Ovary (tissue), 3 donors: ENCODE measurements around the gene MIA.

Experiments
- POLR2A ChIP-seq: fragments of 450-650 bp; IDR thresholded peaks from one replicate; pipeline ENCODE4 v1.6.1; 2017; ENCODE audit warnings: antibody characterized with exemption, mild to moderate bottlenecking, moderate library complexity
- TF ChIP-seq, protein P1 (sequence below), 3 donors: fragments of 450-650 bp in 2 of 3; fragments of 200-600 bp in 1 of 3; IDR thresholded peaks; one replicate each; pipeline versions ENCODE4 v1.5.1 to v1.8.0; 2016 to 2022; ENCODE audit warnings: antibody characterized with exemption in 3 of 3, mild to moderate bottlenecking in 1 of 3
- donor health status: DM: no; HTN: no; CAD: no.

DNA sequence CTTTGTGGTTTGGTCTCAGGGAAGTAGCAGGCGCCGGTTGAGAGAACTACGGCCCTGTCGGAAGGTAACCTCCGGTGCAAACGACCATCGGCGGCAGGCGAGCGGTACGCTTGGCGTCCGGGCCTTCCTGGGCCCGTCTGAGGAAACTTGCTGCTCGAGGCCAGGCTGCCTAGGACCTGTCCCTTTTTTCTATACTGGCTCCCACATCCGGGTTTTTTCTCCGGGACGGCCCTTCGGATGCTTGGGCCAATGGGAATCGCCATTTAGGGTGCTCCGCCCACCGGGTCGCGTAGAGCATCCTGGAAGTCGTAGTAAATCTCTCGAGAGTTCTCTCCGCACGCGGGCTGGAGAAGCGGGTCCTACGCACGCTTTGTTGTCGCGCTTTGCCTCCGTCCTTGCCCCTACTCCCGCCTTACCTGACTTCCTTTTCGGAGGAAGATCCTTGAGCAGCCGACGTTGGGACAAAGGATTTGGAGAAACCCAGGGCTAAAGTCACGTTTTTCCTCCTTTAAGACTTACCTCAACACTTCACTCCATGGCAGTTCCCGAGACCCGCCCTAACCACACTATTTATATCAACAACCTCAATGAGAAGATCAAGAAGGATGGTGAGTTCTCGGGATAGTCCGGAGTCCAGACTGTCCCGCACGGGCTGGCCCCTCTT lies 24.3 kb upstream of the MIA start, which contains the start of gene SNRPA:
- peak; percentile 85 for TF ChIP-seq POLR2A
- TF ChIP-seq, protein P1, sequence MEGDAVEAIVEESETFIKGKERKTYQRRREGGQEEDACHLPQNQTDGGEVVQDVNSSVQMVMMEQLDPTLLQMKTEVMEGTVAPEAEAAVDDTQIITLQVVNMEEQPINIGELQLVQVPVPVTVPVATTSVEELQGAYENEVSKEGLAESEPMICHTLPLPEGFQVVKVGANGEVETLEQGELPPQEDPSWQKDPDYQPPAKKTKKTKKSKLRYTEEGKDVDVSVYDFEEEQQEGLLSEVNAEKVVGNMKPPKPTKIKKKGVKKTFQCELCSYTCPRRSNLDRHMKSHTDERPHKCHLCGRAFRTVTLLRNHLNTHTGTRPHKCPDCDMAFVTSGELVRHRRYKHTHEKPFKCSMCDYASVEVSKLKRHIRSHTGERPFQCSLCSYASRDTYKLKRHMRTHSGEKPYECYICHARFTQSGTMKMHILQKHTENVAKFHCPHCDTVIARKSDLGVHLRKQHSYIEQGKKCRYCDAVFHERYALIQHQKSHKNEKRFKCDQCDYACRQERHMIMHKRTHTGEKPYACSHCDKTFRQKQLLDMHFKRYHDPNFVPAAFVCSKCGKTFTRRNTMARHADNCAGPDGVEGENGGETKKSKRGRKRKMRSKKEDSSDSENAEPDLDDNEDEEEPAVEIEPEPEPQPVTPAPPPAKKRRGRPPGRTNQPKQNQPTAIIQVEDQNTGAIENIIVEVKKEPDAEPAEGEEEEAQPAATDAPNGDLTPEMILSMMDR (IDR thresholded peaks at IDR 0.05): no peak
